GM13976 (cell line): ENCODE measurements around the gene MBNL2.

Experiments used
- DNase-seq: peaks from one replicate; pipeline ENCODE4 v3.0.0; 2012; ENCODE audit warnings: low spot score
- in situ Hi-C: fragments of 300-500 bp; cut with MboI; formaldehyde crosslinking; loops from one replicate; pipeline ENCODE4 v1.12.0; 2022; ENCODE audit warnings: low sequenced_read_pairs, mixed read lengths, inconsistent platforms; ENCODE audit not compliant: unreplicated experiment
- TF ChIP-seq, protein P1 (sequence below): IDR thresholded peaks from 2 replicates; pipeline ENCODE4 v1.5.1; 2012; ENCODE audit warnings: borderline replicate concordance, mild to moderate bottlenecking; ENCODE audit not compliant: insufficient read depth; ENCODE audit errors: extremely low read depth, missing control alignments, control extremely low read depth

Gene MBNL2

DNA sequence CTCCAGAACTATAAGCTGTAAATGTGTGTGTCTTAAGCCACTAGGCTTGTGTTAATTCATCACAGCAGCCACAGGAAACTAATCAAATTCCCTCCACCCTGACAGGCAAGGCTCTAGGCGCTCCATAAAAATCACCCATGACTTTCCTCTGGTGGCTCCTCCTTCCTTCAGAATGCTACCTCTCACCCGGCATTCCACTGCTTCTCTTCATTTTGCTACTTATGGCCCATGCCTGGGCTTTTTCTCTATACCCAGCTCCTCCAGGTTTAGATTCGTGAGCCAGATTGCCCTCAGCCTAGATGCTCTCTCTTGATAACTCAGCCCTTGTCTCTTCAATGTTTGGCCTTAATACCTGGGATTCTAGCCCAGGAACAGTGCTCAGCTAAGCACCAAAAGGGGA lies 36.4 kb upstream of the MBNL2 start:
- TF ChIP-seq, protein P1, sequence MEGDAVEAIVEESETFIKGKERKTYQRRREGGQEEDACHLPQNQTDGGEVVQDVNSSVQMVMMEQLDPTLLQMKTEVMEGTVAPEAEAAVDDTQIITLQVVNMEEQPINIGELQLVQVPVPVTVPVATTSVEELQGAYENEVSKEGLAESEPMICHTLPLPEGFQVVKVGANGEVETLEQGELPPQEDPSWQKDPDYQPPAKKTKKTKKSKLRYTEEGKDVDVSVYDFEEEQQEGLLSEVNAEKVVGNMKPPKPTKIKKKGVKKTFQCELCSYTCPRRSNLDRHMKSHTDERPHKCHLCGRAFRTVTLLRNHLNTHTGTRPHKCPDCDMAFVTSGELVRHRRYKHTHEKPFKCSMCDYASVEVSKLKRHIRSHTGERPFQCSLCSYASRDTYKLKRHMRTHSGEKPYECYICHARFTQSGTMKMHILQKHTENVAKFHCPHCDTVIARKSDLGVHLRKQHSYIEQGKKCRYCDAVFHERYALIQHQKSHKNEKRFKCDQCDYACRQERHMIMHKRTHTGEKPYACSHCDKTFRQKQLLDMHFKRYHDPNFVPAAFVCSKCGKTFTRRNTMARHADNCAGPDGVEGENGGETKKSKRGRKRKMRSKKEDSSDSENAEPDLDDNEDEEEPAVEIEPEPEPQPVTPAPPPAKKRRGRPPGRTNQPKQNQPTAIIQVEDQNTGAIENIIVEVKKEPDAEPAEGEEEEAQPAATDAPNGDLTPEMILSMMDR: no peak
- no peak for DNase-seq
- in situ Hi-C loops: no loop called here

DNA sequence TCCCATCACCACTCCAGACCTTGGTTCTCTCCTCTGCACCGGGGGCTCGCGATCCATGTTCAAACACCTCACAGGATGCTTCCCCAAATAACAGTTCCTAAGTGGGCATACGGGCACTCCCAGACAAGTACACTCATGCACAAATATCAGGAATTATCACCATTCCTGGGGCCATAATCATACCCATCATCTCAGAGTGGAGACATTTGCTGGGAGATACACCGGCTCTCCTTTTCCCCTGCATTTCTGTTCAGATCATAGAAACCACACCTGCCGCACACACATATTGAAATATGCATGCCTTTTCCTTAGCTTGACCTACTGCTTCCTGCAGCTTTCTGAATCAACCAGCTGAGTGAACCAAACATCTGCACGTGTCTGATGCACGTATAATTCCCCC lies 33.9 kb upstream of the MBNL2 start:
- no peak for DNase-seq
- in situ Hi-C loops: no loop called here
- TF ChIP-seq, protein P1: no peak

DNA sequence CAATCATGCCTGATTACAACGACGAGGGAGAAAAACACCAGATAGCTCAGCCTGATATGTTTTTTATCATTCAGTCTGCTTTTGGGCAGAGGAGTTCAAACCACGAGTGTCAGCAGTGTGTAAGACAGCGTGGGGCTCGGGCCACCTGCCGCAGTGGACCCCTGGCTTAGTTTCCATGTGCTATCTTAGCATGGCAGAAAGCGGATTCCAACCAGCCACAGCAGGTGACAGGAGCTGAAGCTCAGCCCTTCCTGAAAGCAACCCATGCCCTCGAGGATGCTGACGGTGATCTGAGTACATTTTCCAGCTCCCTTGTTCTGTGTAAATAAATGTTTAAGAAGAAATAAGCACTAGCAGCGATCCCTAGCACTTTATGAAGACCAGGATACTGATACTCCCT lies 32.2 kb upstream of the MBNL2 start:
- TF ChIP-seq, protein P1: no peak
- in situ Hi-C loops: no loop called here
- DNase-seq: no peak

DNA sequence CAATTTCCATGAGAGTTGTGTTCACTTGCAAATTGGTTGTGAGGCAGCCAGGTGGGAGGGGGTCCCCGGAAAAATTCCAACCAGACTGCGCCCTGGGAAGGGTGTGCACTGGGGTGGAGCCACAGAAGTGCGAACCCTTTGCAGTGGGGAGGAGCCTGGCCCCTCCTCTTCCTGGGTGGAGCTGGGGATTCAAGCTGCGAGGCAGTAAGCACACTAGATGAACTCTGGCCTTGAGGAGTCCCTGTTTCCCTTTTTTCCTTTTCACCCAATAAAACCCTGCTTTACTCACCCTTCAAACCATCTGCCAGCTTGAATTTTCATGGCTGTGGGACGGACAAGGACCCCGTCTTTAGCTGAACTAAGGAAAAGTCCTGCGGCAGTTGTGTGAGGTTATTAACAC lies 31.0 kb upstream of the MBNL2 start:
- in situ Hi-C loops: no loop called here
- TF ChIP-seq, protein P1: no peak
- DNase-seq: no peak

DNA sequence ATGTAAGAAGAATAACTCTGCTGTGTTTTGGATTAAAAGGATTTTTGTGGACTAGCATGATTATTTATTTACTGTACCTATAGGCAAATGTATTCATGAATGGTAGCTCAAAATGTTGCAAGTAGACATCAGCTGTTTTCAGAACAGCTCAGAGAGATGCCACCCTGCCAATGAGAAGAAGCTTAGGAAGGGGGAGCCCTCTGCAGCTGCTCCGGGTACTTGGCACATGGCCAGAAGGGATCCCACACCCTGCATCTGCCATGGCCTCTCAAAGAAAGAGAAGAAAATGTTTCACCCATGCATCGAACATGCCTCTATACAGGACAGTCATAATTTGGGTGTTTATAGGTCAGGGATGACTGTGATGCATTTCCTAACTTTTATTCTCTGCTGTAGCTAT lies 30.5 kb upstream of the MBNL2 start:
- DNase-seq: no peak
- TF ChIP-seq, protein P1: no peak
- in situ Hi-C loops: no loop called here

DNA sequence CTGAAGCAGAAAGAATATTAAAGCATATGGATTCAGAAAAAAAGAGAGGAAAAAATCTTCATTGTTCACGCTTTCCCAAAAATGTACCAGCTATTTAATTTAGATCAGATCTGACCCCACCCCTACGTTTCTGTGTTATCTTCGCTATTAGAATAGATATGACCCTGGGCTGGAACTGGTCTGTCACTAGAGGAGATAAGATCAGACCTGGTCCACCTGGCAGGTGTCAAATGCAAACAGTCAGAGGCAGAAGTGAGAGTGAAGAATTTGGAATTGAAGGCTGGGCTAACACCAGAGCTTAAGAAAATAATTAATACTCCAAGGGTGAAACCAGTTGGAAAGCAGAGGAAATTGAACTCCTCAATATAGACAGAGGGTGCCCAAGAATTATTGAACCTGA lies 30.0 kb upstream of the MBNL2 start:
- DNase-seq: no peak
- TF ChIP-seq, protein P1: no peak
- in situ Hi-C loops: no loop called here

DNA sequence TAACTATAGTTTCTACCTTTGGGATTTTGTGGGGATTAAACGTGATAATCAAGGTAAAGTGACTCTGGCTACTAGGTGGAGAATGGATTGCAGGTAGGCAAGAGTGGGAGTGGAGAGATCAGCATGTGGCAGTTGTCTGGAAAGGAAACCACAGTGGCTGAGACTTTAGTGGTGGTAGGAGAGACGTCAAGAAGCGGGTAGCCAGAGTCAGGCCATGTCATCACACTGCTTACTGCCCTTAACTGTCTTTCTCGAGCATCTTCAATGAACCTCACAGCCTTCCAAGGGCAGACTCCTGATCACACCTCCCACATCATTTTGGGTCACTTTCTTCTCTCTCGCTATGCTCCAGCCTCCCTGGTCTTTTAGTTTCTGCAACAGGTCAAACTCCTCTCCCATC lies 28.6 kb upstream of the MBNL2 start:
- TF ChIP-seq, protein P1: no peak
- in situ Hi-C loops: no loop called here
- DNase-seq: no peak
